Naive thymus-derived CD4-positive, alpha-beta T cell (primary cell): ENCODE results near the gene PLEKHA3. TPM values are rescaled to one million over a fixed set of nuclear protein-coding genes. Genes with fewer than 3 reads are reported as not detected.

Source experiments
- ATAC-seq: fragments of 150-1000 bp; cut with Tn5 transposase; 2 replicates; pipeline ENCODE4 v1.10.0; 2021; ENCODE audit warnings: mild to moderate bottlenecking, moderate library complexity
- CTCF ChIA-PET: fragments of 350-600 bp; sonication (Branson Sonifier 250); formaldehyde crosslinking; loops from one replicate; lab custom pipeline; 2021; ENCODE audit warnings: antibody characterized with exemption; lab: Charles Lee
- POLR2A ChIA-PET: fragments of 350-600 bp; sonication (Branson Sonifier 250); formaldehyde crosslinking; loops from one replicate; lab custom pipeline; 2021; ENCODE audit warnings: antibody characterized with exemption, inconsistent platforms; lab: Charles Lee
- DNase-seq, 9 donors: peaks; one replicate each; pipeline versions ENCODE4 v3.0.0 to v3.0.0-alpha.2; 2020 to 2022; ENCODE audit warnings: mixed read lengths in 1 of 9
- H3K27ac ChIP-seq: one replicate; pipeline ENCODE4 v1.7.0; 2013; ENCODE audit warnings: mild to moderate bottlenecking, low read depth, low read length, moderate library complexity
- H3K27me3 ChIP-seq, 2 donors: one replicate each; pipeline ENCODE4 v1.7.0; 2013; ENCODE audit warnings: low read length in 2 of 2, mild to moderate bottlenecking in 2 of 2, moderate library complexity in 2 of 2; ENCODE audit not compliant: control insufficient read depth in 2 of 2, insufficient read depth in 2 of 2
- H3K36me3 ChIP-seq, 3 experiments: 1 replicate in 2 of 3; 2 replicates in 1 of 3; pipeline ENCODE4 v1.7.0; 2013; ENCODE audit warnings: low read length in 3 of 3, mild to moderate bottlenecking in 3 of 3, moderate library complexity in 1 of 3; ENCODE audit not compliant: insufficient read depth in 3 of 3, control insufficient read depth in 2 of 3
- H3K4me1 ChIP-seq, 2 donors: one replicate each; pipeline ENCODE4 v1.7.0; 2013; ENCODE audit warnings: low read length in 2 of 2, mild to moderate bottlenecking in 2 of 2, moderate library complexity in 1 of 2; ENCODE audit not compliant: control insufficient read depth in 2 of 2, insufficient read depth in 2 of 2
- H3K4me3 ChIP-seq: 2 replicates; pipeline ENCODE4 v1.7.0; 2013; ENCODE audit warnings: mild to moderate bottlenecking, low read length
- H3K9me3 ChIP-seq, 3 experiments: 1 replicate in 2 of 3; 2 replicates in 1 of 3; pipeline ENCODE4 v1.7.0; 2013; ENCODE audit warnings: low read length in 3 of 3; ENCODE audit not compliant: control insufficient read depth in 2 of 3
- H3K27ac Mint-ChIP-seq, 9 donors: one replicate each; pipeline ENCODE4 v1.8.0; 2020 to 2022; ENCODE audit warnings: mixed read lengths in 9 of 9, mild to moderate bottlenecking in 8 of 9, moderate library complexity in 5 of 9, inconsistent platforms in 2 of 9
- H3K27me3 Mint-ChIP-seq, 5 donors: one replicate each; pipeline ENCODE4 v1.8.0; 2021 to 2022; ENCODE audit warnings: mixed read lengths in 5 of 5, mild to moderate bottlenecking in 1 of 5
- H3K36me3 Mint-ChIP-seq, 5 donors: one replicate each; pipeline ENCODE4 v1.8.0; 2020 to 2022; ENCODE audit warnings: mixed read lengths in 5 of 5, mild to moderate bottlenecking in 3 of 5, inconsistent platforms in 1 of 5
- H3K4me1 Mint-ChIP-seq, 7 donors: one replicate each; pipeline ENCODE4 v1.8.0; 2020 to 2022; ENCODE audit warnings: mixed read lengths in 7 of 7, mild to moderate bottlenecking in 3 of 7, inconsistent platforms in 1 of 7
- H3K4me3 Mint-ChIP-seq, 10 donors: one replicate each; pipeline ENCODE4 v1.8.0; 2020 to 2022; ENCODE audit warnings: mild to moderate bottlenecking in 10 of 10, mixed read lengths in 10 of 10, moderate library complexity in 6 of 10, inconsistent platforms in 2 of 10
- H3K9me3 Mint-ChIP-seq, 11 donors: one replicate each; pipeline ENCODE4 v1.8.0; 2020 to 2022; ENCODE audit warnings: mixed read lengths in 11 of 11, mild to moderate bottlenecking in 4 of 11, inconsistent platforms in 1 of 11, moderate library complexity in 1 of 11
- intact Hi-C, 2 donors: fragments of 100-400 bp; cut with micrococcal nuclease; formaldehyde crosslinking; loops; one replicate each; pipeline ENCODE4 v1.15.1; 2023
- polyA plus RNA-seq, 2 donors: library from polyadenylated mRNA; unstranded; fragments of 300-500 nt; fragmentation: Illumina TruSeq; gene quantifications; one replicate each; pipeline ENCODE4 v1.2.3, GENCODE V29; 2021
- total RNA-seq, 6 experiments: library from RNA in 5 of 6; stranded (reverse) in 5 of 6; gene quantifications; 1 replicate in 5 of 6; 2 replicates in 1 of 6; pipeline ENCODE4 v1.2.3 and lab custom pipeline; 2021 to 2026

Gene PLEKHA3
- total and polyA plus RNA-seq, 7 experiments from 2014 or later = 21.6 to 33.7 (median 26.4) TPM

DNA sequence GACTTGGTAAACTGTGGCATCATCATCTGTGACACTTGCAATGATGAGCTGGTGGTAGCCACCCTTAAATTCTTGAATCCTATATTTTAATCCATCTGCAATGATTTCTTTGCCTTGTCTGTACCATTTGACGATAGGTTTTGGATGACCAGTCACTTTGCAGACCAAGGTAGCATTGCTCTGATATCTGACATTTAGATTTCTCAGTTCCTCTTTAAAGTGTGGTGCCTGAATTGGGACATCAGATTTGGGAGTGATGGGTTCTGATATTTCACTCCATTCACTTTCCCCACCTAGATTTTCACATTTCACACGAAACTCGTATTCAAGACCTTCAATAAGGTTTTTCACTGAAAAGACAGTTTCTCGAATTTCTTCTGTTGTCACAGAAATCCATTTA is 55.8 kb downstream of the PLEKHA3 start:
- ATAC-seq (no peak), DNase-seq (no peak)
- Mint-ChIP-seq H3K27me3 (no peaks in the 10 kb centered on the region), H3K36me3 (peaks cover 44 to 97% (median 85%) of the 10 kb centered on the region in 5 donors), H3K9me3 (peaks cover 0 to 11% (median 0%) of the 10 kb centered on the region in 11 donors), H3K4me1 (peaks cover 0 to 21% (median 11%) of the 10 kb centered on the region in 7 donors), H3K4me3 (no peak overlapping the region), H3K27ac (no peak overlapping the region)
- no peaks in the 10 kb centered on the region for H3K4me1 ChIP-seq
- H3K9me3 ChIP-seq = no peaks in the 10 kb centered on the region
- no peaks in the 10 kb centered on the region for H3K27me3 ChIP-seq
- H3K27ac ChIP-seq = no peak overlapping the region
- peaks cover 0 to 97% (median 23%) of the 10 kb centered on the region in 3 experiments for H3K36me3 ChIP-seq
- no peak overlapping the region for H3K4me3 ChIP-seq
- intact Hi-C loops = no loop called here
- ChIA-PET CTCF (no interaction called here), POLR2A (no interaction called here)

DNA sequence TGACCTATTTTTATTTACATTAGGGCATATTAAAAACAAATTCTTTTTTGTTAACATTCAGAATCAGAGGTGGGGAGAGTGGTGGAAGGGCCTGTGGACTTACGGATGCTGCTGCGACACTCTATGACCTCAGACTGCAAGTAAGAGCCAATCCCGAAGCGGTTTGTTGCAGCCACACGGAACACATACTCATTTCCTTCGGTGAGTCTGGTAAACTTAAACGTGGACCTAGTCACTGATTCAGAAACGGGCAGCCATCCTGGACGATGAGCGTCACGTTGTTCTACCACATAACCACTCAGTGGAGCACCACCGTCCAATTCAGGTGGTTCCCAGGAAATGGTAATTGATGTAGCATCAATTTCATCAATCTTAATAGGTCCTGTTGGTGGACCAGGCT is 61.9 kb downstream of the PLEKHA3 start:
- ATAC-seq = no peak
- Mint-ChIP-seq H3K4me1 (peaks cover 0 to 11% (median 7%) of the 10 kb centered on the region in 7 donors), H3K4me3 (no peak overlapping the region), H3K9me3 (no peaks in the 10 kb centered on the region), H3K36me3 (peaks cover 27 to 90% (median 79%) of the 10 kb centered on the region in 5 donors), H3K27me3 (no peaks in the 10 kb centered on the region), H3K27ac (peak overlapping the region in 1 of 9 donors; percentile 55)
- ChIA-PET POLR2A (no interaction called here), CTCF (no interaction called here)
- no peak overlapping the region for H3K4me3 ChIP-seq
- intact Hi-C loops = no loop called here
- H3K36me3 ChIP-seq = peaks cover 0 to 83% (median 24%) of the 10 kb centered on the region in 3 experiments
- H3K27ac ChIP-seq = no peak overlapping the region
- H3K9me3 ChIP-seq = no peaks in the 10 kb centered on the region
- DNase-seq = no peak
- H3K4me1 ChIP-seq = no peaks in the 10 kb centered on the region
- no peaks in the 10 kb centered on the region for H3K27me3 ChIP-seq

- CTCF ChIA-PET = no interaction called here
- H3K27me3 Mint-ChIP-seq = no peaks in the 10 kb centered on the region
These were observed 62.3 kb downstream of the PLEKHA3 start for GRCh38 chr2:178542569-178542968.

GRCh38 chr2:178550352-178550751 is 70.1 kb downstream of the PLEKHA3 start:
- Histone ChIP-seq H3K36me3 (peaks cover 0 to 90% (median 12%) of the 10 kb centered on the region in 3 experiments), H3K4me3 (no peak overlapping the region), H3K4me1 (no peaks in the 10 kb centered on the region), H3K27ac (no peak overlapping the region), H3K27me3 (no peaks in the 10 kb centered on the region), H3K9me3 (no peaks in the 10 kb centered on the region)
- CTCF ChIA-PET = no interaction called here
- H3K36me3 Mint-ChIP-seq = peaks cover 42 to 100% (median 93%) of the 10 kb centered on the region in 5 donors
- ATAC-seq (no peak), DNase-seq (no peak)
- H3K4me3 Mint-ChIP-seq = no peak overlapping the region
- H3K27me3 Mint-ChIP-seq = no peaks in the 10 kb centered on the region
- peaks cover 0 to 7% (median 0%) of the 10 kb centered on the region in 11 donors for H3K9me3 Mint-ChIP-seq
- POLR2A ChIA-PET = no interaction called here
- peaks cover 0 to 13% (median 0%) of the 10 kb centered on the region in 7 donors for H3K4me1 Mint-ChIP-seq
- intact Hi-C loops = no loop called here
- H3K27ac Mint-ChIP-seq = peak overlapping the region in 1 of 9 donors; percentile 7

More at GRCh38 chr2:178542569-178542968, 62.3 kb downstream of the PLEKHA3 start:
- ATAC-seq (no peak), DNase-seq (no peak)
- peaks cover 0 to 83% (median 24%) of the 10 kb centered on the region in 3 experiments for H3K36me3 ChIP-seq
- peaks cover 29 to 91% (median 79%) of the 10 kb centered on the region in 5 donors for H3K36me3 Mint-ChIP-seq
- H3K9me3 Mint-ChIP-seq = peaks cover 0 to under 1% (median 0%) of the 10 kb centered on the region in 11 donors
- intact Hi-C loops = no loop called here
- peaks cover 0 to 10% (median 7%) of the 10 kb centered on the region in 7 donors for H3K4me1 Mint-ChIP-seq
- no peaks in the 10 kb centered on the region for H3K4me1 ChIP-seq
- peak overlapping the region in 1 of 9 donors; percentile 15 for H3K27ac Mint-ChIP-seq
- POLR2A ChIA-PET = no interaction called here
- no peak overlapping the region for H3K4me3 Mint-ChIP-seq
- no peak overlapping the region for H3K27ac ChIP-seq
- no peaks in the 10 kb centered on the region for H3K27me3 ChIP-seq
- no peak overlapping the region for H3K4me3 ChIP-seq
- no peaks in the 10 kb centered on the region for H3K9me3 ChIP-seq

GRCh38 chr2:178553047-178553446 is 72.8 kb downstream of the PLEKHA3 start:
- peaks cover 38 to 99% (median 92%) of the 10 kb centered on the region in 5 donors for H3K36me3 Mint-ChIP-seq
- Histone ChIP-seq H3K4me3 (no peak overlapping the region), H3K27me3 (no peaks in the 10 kb centered on the region), H3K36me3 (peaks cover 0 to 82% (median 10%) of the 10 kb centered on the region in 3 experiments), H3K27ac (no peak overlapping the region), H3K4me1 (no peaks in the 10 kb centered on the region), H3K9me3 (no peaks in the 10 kb centered on the region)
- intact Hi-C loops = no loop called here
- ATAC-seq (no peak), DNase-seq (no peak)
- H3K9me3 Mint-ChIP-seq = peaks cover 0 to 8% (median 2%) of the 10 kb centered on the region in 11 donors
- ChIA-PET POLR2A (no interaction called here), CTCF (interaction anchor here (0.5 kb wide), 1 partner anchor 46 kb away, joined by 3 read pairs; no protein-coding TSS in a partner anchor)
- no peak overlapping the region for H3K27ac Mint-ChIP-seq
- H3K27me3 Mint-ChIP-seq = no peaks in the 10 kb centered on the region
- peaks cover 0 to 18% (median 0%) of the 10 kb centered on the region in 7 donors for H3K4me1 Mint-ChIP-seq
- no peak overlapping the region for H3K4me3 Mint-ChIP-seq

Other genes with a start within 250 kb of the PLEKHA3 start
- gene PRKRA, start 29.3 kb upstream of the PLEKHA3 start, total RNA-seq = 100 to 1,000 TPM in 1 of 5 experiments, 10 to 100 TPM in 4; 40.8 to 113 (median 59.4) TPM
- gene PRKRA, start 29.3 kb upstream of the PLEKHA3 start, polyA plus RNA-seq = 10 to 100 TPM; 57.8 to 65.9 TPM
- 1 to 10 TPM; 2.1 to 6.3 (median 3.8) TPM for gene PJVK, start 29.1 kb upstream of the PLEKHA3 start, total RNA-seq
- gene PJVK, start 29.1 kb upstream of the PLEKHA3 start, polyA plus RNA-seq = under 1 TPM; 0.44 to 0.45 TPM
- 1 to 10 TPM in 4 of 5 experiments, under 1 TPM in 1; 0.64 to 2.7 (median 1.9) TPM for gene FKBP7, start 1.9 kb upstream of the PLEKHA3 start, total RNA-seq
- 1 to 10 TPM; 2.7 to 4.6 TPM for gene FKBP7, start 1.9 kb upstream of the PLEKHA3 start, polyA plus RNA-seq